Measurements from ENCODE around the gene YKT6. TPM values are rescaled to one million over a fixed set of nuclear protein-coding genes. Genes with fewer than 3 reads are reported as not detected.
A peak's percentile ranks its signal among the peaks of the same experiment; 100 is the strongest.

Gene YKT6
- total and polyA plus RNA-seq, 2 experiments from 2014 or later = 33.5 to 114 TPM

- H3K27ac Mint-ChIP-seq = no peak overlapping the region
- H3K4me3 Mint-ChIP-seq = no peak overlapping the region
- peak; percentile 69 to 82 for TF ChIP-seq CTCF (conservative IDR thresholded peaks at IDR 0.05; ENCODE audit: low read depth in 2 of 2)
- no peak for TF ChIP-seq REST (IDR thresholded peaks at IDR 0.05; ENCODE audit: unreplicated experiment)
- H3K9me3 Mint-ChIP-seq = no peaks in the 10 kb centered on the region
- H3K27me3 Mint-ChIP-seq (ENCODE audit: insufficient read depth, low read depth, poor library complexity) = peaks cover 4% of the 10 kb centered on the region
- H3K4me1 Mint-ChIP-seq = peaks cover 5% of the 10 kb centered on the region; the same call in 1 of the 3 replicates
- H2AFZ ChIP-seq = no peak overlapping the region
- H3K36me3 ChIP-seq (ENCODE audit: insufficient read depth) = no peaks in the 10 kb centered on the region
- H3K36me3 Mint-ChIP-seq (ENCODE audit: low read depth) = no peaks in the 10 kb centered on the region
- no peak overlapping the region for H3K27ac ChIP-seq (ENCODE audit: low read depth)
- DNase-seq (ENCODE audit: low spot score) (peak; percentile 74), ATAC-seq (peak; percentile 64)
- no peak overlapping the region for H3K4me3 ChIP-seq
- H3F3A ChIP-seq (replicated peaks; ENCODE audit: low read depth) = no peaks in the 10 kb centered on the region
- no peak overlapping the region for H3K4me2 ChIP-seq
- H3K4me1 ChIP-seq (ENCODE audit: insufficient read depth) = no peaks in the 10 kb centered on the region
- H4K20me1 ChIP-seq (replicated peaks; ENCODE audit: insufficient read depth) = no peaks in the 10 kb centered on the region
- peaks cover 7% of the 10 kb centered on the region; the same call in 1 of the 2 replicates for H3K27me3 ChIP-seq (ENCODE audit: insufficient read depth)
- H3K9me2 ChIP-seq (ENCODE audit: insufficient read depth) = no peaks in the 10 kb centered on the region; the same call in 1 of the 2 replicates
- H3K79me2 ChIP-seq (replicated peaks; ENCODE audit: insufficient read depth) = peaks cover 6% of the 10 kb centered on the region
Observed at GRCh38 chr7:44196450-44196872, 4.3 kb upstream of the YKT6 start.

GRCh38 chr7:44197474-44197873, 3.3 kb upstream of the YKT6 start:
- Histone ChIP-seq H3K4me1 (ENCODE audit: insufficient read depth) (peaks cover 10% of the 10 kb centered on the region; the same call in 1 of the 2 replicates), H3K36me3 (ENCODE audit: insufficient read depth) (no peaks in the 10 kb centered on the region), H3K4me3 (no peak overlapping the region), H3K9me2 (ENCODE audit: insufficient read depth) (no peaks in the 10 kb centered on the region; the same call in 1 of the 2 replicates), H2AFZ (no peak overlapping the region), H3K4me2 (no peak overlapping the region), H3K79me2 (replicated peaks; ENCODE audit: insufficient read depth) (peaks cover 16% of the 10 kb centered on the region), H4K20me1 (replicated peaks; ENCODE audit: insufficient read depth) (peaks cover 7% of the 10 kb centered on the region), H3K27ac (ENCODE audit: low read depth) (no peak overlapping the region), H3F3A (replicated peaks; ENCODE audit: low read depth) (no peaks in the 10 kb centered on the region), H3K27me3 (ENCODE audit: insufficient read depth) (peaks cover 7% of the 10 kb centered on the region; the same call in 1 of the 2 replicates)
- H3K9me3 Mint-ChIP-seq = no peaks in the 10 kb centered on the region
- H3K36me3 Mint-ChIP-seq (ENCODE audit: low read depth) = no peaks in the 10 kb centered on the region
- peaks cover 10% of the 10 kb centered on the region for H3K4me1 Mint-ChIP-seq
- H3K27me3 Mint-ChIP-seq (ENCODE audit: insufficient read depth, low read depth, poor library complexity) = peaks cover 6% of the 10 kb centered on the region
- H3K27ac Mint-ChIP-seq = no peak overlapping the region
- DNase-seq (ENCODE audit: low spot score) (no peak), ATAC-seq (no peak)
- no peak overlapping the region for H3K4me3 Mint-ChIP-seq
- TF ChIP-seq ZNF331 (CRISPR knock-in tag; IDR thresholded peaks at IDR 0.05; ENCODE audit: low read depth) = no peak
- TF ChIP-seq STAT1 (IDR thresholded peaks at IDR 0.05; ENCODE audit: unreplicated experiment) = no peak
- TF ChIP-seq ETS1 (IDR thresholded peaks at IDR 0.05) = no peak
- TF ChIP-seq CTCF (conservative IDR thresholded peaks at IDR 0.05; ENCODE audit: low read depth in 2 of 2) = no peak
- TF ChIP-seq JUNB (IDR thresholded peaks at IDR 0.05; ENCODE audit: unreplicated experiment) = no peak
